Measurements from ENCODE around the gene TUBGCP4.

DNA sequence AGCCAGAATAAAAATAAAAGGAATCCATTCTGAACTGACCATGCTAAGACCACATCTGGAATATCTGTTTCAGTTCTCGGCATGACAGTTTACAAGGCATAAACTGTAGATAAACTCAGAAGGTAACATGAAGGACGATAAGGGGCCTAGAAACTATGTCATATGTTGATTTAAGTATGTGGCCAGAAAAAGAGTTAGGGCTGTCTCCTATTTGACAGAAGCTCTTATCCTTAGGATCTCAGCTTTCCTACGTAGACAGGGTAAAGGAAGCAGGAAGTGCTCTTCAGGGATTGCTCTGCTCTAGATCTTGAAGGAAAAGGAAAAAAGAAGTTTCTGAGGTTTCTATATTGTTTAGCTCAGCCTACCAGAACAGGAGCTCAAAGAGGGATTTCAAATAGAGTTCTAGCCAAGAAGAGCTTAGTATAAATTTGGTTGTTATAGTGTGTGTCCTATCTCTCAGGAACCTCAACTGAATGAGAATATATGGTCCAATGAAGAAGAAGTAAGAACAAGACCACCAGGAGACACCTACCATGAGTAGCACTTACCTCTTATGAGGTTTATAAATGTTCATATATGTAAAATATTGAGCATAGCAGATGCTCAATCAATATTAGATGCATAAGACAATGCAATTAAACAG lies 62.9 kb downstream of the TUBGCP4 start:
- TF ChIP-seq, protein P1, sequence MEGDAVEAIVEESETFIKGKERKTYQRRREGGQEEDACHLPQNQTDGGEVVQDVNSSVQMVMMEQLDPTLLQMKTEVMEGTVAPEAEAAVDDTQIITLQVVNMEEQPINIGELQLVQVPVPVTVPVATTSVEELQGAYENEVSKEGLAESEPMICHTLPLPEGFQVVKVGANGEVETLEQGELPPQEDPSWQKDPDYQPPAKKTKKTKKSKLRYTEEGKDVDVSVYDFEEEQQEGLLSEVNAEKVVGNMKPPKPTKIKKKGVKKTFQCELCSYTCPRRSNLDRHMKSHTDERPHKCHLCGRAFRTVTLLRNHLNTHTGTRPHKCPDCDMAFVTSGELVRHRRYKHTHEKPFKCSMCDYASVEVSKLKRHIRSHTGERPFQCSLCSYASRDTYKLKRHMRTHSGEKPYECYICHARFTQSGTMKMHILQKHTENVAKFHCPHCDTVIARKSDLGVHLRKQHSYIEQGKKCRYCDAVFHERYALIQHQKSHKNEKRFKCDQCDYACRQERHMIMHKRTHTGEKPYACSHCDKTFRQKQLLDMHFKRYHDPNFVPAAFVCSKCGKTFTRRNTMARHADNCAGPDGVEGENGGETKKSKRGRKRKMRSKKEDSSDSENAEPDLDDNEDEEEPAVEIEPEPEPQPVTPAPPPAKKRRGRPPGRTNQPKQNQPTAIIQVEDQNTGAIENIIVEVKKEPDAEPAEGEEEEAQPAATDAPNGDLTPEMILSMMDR (IDR thresholded peaks at IDR 0.05): no peak
- TF ChIP-seq EP300 (IDR thresholded peaks at IDR 0.05): no peak
